ENCODE data around the gene EI24. TPM values are rescaled to one million over a fixed set of nuclear protein-coding genes. Genes with fewer than 3 reads are reported as not detected.
A peak's percentile ranks its signal among the peaks of the same experiment; 100 is the strongest.

Gene EI24
- total and polyA plus RNA-seq, 9 of the 15 experiments (the other 6 are each of a cell fraction or from before 2014, with no cell fraction given), result 50.4 to 260 (median 168) TPM

DNA sequence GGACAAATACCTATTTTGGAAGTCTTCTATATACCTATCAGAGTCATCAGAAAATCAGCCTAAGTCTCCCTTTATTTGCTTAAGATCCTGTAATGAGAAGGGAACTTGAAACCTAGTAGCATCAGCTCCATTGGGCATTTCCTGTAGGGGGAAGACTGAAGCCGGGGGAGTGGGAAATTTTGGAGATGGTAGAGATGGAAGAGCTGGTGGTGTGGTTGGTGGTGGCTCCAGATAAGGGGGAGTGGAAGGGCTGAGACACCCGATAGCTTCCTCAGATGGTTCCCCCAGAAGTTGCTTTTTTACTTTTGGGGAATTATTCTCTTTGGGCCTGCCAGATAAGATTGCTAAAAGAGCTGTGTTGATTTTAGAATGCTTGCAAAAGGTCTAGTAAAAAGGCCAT lies 16.4 kb upstream of the EI24 start (continued):
- TF ChIP-seq, protein P1, sequence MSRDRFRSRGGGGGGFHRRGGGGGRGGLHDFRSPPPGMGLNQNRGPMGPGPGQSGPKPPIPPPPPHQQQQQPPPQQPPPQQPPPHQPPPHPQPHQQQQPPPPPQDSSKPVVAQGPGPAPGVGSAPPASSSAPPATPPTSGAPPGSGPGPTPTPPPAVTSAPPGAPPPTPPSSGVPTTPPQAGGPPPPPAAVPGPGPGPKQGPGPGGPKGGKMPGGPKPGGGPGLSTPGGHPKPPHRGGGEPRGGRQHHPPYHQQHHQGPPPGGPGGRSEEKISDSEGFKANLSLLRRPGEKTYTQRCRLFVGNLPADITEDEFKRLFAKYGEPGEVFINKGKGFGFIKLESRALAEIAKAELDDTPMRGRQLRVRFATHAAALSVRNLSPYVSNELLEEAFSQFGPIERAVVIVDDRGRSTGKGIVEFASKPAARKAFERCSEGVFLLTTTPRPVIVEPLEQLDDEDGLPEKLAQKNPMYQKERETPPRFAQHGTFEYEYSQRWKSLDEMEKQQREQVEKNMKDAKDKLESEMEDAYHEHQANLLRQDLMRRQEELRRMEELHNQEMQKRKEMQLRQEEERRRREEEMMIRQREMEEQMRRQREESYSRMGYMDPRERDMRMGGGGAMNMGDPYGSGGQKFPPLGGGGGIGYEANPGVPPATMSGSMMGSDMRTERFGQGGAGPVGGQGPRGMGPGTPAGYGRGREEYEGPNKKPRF (IDR thresholded peaks at IDR 0.05; ENCODE audit: low read depth, low read length), result no peak
- TF ChIP-seq TGIF2 (CRISPR knock-in tag; IDR thresholded peaks at IDR 0.05) (no peak), SREBF1 (IDR thresholded peaks at IDR 0.05; ENCODE audit: borderline replicate concordance, low read depth, low read length) (no peak), CEBPB (tag; IDR thresholded peaks at IDR 0.05) (no peak), IRF2 (CRISPR knock-in tag; IDR thresholded peaks at IDR 0.05) (no peak), ILK (tag; IDR thresholded peaks at IDR 0.05; ENCODE audit: borderline replicate concordance, low read depth) (no peak), ZNF143 (CRISPR knock-in tag; IDR thresholded peaks at IDR 0.05) (no peak), BHLHE40 (IDR thresholded peaks at IDR 0.05; ENCODE audit: low read length) (peak; percentile 48; the same call in 1 of the 2 replicates), TRIM24 (IDR thresholded peaks at IDR 0.05) (peak; percentile 94 to 95), DPF2 (IDR thresholded peaks at IDR 0.05) (peak; percentile 99), CBX2 (IDR thresholded peaks at IDR 0.05; ENCODE audit: insufficient read depth, low read length, poor library complexity, severe bottlenecking) (no peak), CBFB (CRISPR knock-in tag; IDR thresholded peaks at IDR 0.05) (no peak)
- TF ChIP-seq, protein P2, sequence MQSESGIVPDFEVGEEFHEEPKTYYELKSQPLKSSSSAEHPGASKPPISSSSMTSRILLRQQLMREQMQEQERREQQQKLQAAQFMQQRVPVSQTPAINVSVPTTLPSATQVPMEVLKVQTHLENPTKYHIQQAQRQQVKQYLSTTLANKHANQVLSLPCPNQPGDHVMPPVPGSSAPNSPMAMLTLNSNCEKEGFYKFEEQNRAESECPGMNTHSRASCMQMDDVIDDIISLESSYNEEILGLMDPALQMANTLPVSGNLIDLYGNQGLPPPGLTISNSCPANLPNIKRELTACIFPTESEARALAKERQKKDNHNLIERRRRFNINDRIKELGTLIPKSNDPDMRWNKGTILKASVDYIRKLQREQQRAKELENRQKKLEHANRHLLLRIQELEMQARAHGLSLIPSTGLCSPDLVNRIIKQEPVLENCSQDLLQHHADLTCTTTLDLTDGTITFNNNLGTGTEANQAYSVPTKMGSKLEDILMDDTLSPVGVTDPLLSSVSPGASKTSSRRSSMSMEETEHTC (IDR thresholded peaks at IDR 0.05), result 0 out of 2 replicates have a peak, but pooled peaks have one; percentile 25
- TF ChIP-seq, protein P3, sequence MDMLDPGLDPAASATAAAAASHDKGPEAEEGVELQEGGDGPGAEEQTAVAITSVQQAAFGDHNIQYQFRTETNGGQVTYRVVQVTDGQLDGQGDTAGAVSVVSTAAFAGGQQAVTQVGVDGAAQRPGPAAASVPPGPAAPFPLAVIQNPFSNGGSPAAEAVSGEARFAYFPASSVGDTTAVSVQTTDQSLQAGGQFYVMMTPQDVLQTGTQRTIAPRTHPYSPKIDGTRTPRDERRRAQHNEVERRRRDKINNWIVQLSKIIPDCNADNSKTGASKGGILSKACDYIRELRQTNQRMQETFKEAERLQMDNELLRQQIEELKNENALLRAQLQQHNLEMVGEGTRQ (CRISPR knock-in tag; IDR thresholded peaks at IDR 0.05), result no peak
- TF ChIP-seq, protein P4, sequence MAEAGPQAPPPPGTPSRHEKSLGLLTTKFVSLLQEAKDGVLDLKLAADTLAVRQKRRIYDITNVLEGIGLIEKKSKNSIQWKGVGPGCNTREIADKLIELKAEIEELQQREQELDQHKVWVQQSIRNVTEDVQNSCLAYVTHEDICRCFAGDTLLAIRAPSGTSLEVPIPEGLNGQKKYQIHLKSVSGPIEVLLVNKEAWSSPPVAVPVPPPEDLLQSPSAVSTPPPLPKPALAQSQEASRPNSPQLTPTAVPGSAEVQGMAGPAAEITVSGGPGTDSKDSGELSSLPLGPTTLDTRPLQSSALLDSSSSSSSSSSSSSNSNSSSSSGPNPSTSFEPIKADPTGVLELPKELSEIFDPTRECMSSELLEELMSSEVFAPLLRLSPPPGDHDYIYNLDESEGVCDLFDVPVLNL (CRISPR knock-in tag; IDR thresholded peaks at IDR 0.05; ENCODE audit: low read depth), result no peak
